ENCODE data around the gene MNX1.

GRCh38 chr7:156993021-156993924 is 17.2 kb downstream of the MNX1 start:
- TF ChIP-seq CTCF (conservative IDR thresholded peaks at IDR 0.05; ENCODE audit: low read length) = no peak
- no peak for TF ChIP-seq EZH2phosphoT487 (IDR thresholded peaks at IDR 0.05; ENCODE audit: borderline replicate concordance)

All from Loucy (cell line).